HG02885 (cell line): Measurements from ENCODE around the gene VAT1.

Source experiments
- ATAC-seq: cut with Tn5 transposase; IDR thresholded peaks from one replicate; pipeline ENCODE4 v1.9.1; 2021; ENCODE audit warnings: mild to moderate bottlenecking; ENCODE audit not compliant: unreplicated experiment, poor library complexity

VAT1 gene

DNA sequence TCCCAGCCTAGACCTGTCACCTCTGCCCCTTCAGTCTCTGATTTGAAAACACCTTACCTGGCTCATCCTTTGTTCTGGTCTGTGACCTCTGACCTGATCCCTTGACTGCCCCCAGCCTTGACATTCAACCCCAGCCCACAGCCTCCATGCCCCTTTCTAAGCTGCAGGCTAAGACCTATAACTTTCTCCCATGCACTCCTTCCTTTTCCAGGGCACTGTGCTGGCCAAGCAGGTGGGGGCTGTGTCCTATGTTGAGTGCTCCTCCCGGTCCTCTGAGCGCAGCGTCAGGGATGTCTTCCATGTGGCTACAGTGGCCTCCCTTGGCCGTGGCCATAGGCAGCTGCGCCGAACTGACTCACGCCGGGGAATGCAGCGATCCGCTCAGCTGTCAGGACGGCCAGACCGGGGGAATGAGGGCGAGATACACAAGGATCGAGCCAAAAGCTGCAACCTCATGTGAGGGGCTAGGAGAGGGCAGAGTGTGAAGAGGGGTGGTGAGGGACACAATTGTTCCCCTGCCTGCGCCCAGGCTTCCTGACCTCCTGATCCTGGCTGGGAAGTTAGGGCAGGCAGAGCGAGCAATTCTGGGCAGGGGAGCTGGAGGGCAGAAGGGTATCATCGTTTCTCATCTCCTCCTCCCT lies 6.2 kb upstream of the VAT1 start:
- ATAC-seq = no peak

DNA sequence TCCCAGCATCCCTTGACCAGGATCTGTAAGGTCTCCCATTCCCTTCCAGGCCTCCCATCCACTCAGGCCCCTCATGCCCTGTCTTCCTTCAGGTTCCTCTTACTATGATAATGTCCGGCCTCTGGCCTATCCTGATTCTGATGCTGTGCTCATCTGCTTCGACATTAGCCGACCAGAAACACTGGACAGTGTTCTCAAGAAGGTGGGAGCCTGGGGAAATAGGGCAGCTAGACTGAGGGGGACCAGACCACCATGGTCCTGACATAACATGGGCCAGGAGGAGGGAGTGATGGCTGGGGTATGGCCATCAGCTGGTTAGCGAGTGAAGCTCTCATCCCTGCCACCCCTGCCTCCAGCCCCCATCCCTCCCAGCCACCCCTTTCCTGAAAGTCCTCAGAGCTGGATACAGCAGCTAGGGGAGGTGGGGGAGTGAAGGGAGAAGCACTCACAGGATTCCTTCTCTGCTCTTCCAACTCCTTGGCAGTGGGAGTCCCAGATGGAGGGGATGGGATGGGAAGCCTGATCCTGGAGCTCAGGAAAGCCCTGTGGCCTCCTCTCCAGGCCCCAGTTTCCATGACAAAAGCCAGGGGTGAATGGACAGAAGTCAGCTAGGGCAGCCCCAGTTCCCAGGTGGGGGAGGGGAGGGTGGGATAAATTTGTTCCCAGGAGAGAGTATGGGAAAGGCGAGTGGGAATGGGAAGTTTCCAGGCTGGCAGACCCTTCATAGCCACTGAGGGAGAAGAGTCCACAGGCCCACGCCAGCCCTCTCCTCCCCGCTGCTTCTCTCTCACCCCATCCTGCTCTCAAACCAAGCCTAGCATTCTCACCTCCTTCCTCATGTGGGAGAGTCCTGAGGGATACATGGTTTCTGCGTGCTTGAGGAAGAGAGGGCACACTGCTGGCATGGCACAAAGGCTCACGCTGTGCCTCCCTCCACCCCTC lies 5.2 kb upstream of the VAT1 start:
- ATAC-seq = no peak

DNA sequence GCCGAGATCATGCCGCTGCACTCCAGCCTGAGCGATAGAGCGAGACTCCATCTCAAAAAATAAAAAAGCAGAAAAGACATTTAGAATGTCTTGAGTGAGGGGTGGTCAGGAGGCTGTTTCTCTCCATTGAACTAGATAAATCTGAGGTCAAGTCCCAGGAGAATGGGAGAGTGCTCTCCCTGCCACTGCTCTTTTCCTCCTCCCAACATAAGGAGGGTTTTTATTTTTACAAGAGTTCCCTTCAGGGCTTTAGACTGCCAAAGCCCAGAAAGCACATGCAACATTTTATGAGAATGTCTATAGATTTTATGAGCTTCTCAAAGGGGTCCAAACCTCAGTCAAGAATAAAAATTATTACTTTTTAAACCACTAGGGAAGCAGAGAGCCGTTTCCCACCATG lies 4.4 kb upstream of the VAT1 start:
- no peak for ATAC-seq

DNA sequence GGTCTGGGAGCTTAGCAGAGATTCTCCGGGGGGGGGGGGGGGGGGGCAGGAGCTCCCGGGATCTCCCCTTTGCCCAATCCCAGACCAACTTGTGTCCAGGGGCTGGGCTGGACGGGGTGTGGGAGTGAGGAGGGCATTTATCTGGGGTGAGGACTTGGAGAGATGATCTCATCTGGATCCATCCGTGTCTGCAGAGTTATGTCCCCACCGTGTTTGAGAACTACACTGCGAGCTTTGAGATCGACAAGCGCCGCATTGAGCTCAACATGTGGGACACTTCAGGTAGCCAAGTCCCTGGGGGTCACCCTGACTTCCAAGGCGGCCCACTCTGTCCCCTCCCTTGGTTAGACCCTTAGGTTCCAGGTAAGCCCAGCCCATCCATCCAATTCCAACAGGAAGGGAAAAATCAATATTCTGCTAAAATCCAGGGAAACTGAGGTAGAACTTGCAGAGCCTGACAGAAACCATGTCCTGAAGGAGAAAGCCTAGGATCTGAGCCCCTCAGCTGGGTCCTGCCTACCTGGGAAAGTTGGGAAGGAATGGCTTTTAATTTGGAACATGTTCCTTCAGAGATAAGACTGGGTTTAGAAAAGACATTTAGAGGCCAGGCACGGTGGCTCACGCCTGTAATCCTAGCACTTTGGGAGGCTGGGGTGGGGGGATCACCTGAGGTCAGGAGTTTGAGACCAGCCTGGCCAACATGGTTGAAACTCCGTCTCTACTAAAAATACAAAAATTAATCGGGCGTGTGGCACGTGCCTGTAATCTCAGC lies 3.8 kb upstream of the VAT1 start:
- ATAC-seq = no peak

DNA sequence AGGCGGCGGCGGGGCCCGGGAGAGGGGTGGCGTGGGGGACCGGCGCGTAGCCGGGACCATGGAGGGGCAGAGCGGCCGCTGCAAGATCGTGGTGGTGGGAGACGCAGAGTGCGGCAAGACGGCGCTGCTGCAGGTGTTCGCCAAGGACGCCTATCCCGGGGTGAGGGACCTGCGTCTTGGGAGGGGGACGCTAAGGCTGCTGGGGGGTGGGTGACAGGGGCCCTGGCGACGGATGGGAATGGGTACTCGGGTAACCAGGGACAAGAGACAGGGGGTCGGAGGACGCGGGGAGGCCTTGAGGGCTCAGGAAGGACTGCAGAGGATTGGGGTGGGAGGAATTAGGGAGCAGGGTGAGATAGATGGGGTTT lies 3.1 kb upstream of the VAT1 start:
- ATAC-seq = no peak

DNA sequence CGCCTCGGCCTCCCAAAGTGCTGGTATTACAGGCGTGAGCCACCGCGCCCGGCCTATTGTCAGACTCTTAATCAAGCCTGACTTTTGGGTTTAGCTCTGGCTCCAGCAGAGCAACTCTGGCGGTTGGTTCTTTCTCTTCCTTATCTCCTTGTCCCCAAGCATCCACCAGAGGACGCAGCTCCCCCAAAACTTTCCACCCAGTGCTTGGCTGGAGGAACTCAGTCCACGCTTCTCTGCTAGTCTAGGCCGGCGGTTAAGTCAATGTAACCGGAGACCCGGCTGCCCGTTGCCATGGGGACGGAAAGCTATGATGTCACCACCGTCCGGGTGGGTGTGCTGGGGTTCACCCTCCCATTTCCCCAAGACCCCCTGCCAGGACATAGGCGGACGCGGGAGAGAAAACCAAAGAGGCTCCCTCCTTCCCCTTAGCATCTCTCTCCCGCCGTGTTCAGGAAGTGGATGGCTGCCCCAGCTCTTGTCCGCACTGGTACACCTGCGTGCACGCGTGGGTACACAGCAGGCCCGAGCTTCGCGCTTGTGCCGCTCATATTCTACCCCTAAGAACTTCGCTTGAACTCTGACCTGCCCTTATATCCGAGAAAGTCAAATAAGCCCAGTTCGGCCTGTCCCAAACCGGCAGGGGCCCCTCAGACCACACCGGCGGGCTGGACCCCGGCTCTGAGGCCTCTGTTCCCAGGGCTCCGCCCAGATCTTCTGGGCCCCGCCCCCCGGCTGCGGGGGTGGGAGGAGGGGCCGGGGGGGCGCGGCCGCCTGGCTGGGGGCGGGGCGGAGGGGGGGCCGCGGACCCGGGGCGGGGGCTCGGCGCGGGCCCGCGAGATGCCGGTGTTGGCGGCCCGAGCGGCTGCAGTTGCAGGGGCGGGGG lies 2.5 kb upstream of the VAT1 start, which contains the start of gene RND2:
Gene RND2, plus strand, starts transcription at position 825 of the 883 bp plus-strand sequence. CDS start 117 bp downstream, outside the sequence.
- ATAC-seq = peak; percentile 38

DNA sequence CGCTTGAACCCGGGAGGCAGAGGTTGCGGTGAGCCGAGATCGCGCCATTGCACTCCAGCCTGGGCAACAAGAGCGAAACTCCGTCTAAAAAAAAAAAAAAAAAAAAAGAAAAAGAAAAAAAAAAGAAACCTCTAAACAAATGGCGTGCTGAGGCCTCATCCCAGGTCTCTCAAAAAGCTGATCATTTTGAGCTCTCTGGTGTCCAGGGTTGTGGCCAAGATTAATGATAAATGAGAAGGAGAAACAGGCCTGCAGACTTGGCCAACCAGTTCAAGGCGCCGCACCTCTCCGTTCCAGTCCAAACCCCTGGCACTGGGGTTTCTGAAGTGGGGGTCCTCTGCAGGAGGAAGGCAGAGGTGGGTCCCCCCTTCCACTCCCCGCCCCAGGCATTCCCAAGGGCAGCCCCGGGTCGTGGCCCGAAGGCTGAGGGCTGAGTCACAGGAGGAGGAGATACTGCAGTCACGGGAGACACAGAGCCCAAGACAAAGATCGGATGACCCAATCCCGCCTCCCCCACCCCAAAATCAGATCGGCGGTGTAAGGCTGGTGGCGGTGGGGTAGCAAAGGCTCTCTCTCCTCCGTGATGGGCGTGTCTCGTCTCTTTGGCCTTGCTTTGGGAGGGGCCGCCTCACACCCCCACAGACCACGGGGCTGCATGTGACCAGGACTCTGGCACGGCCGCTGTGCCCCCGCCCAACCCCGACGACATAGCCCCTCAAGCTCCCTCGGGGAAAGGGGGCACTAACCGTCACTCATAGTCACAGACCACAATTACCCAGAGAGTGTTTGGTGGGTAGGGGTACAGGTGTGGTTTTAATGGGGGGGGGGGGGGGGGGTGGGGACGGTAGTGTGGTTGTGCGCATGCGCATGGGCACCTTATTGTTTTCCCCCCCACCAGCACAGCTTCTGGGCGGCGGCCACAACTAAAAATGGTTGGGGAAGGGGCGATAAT lies 1.1 kb downstream of the VAT1 start:
- ATAC-seq = no peak

DNA sequence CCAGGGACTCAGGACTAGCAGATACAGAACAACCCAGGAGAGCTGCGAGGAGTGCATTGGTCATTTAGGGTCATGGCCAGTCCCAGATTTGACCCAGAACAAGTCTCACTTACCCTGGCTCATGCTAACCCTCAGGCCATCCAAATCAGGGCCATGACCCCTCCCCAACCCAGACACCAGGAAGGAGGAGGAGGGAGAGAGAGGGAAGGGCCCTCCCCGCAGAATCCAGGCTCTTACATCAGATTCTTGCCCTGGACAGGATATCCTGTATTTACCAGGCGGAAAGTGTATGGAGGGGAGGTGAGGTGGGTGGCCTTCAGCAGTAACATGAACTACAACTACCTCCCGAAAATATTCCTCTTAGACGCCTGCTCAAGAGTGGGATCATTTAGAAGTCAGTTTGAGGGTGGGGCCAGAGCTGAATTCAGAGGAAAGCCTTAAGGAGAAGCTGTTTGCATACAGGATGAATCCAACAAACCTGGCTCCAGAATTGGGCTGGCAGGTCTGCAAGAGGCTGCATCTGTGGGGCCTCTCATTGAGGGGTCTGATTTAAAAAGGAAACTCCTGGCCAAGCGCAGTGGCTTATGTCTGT lies 2.1 kb downstream of the VAT1 start:
- ATAC-seq = no peak

DNA sequence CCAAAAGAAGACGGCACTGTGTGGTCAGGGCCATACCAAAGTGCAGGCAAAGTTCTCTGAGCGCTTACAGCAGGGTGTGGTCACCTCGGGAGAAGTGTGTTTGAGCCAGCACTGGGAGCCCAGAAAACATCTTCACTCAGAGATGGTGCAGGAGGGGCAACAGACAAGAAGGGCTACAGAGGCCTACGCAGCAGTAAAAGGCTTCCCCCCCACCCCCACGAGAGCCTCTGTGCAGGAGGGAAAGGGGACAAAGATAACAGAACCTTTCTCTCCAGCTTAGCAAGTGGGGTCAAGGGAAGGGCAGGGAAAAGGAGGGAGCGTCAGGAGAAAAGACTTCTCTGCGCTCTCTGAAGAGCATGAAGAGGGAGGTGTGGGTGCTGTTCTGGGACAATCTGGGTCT lies 2.8 kb downstream of the VAT1 start:
- no peak for ATAC-seq

DNA sequence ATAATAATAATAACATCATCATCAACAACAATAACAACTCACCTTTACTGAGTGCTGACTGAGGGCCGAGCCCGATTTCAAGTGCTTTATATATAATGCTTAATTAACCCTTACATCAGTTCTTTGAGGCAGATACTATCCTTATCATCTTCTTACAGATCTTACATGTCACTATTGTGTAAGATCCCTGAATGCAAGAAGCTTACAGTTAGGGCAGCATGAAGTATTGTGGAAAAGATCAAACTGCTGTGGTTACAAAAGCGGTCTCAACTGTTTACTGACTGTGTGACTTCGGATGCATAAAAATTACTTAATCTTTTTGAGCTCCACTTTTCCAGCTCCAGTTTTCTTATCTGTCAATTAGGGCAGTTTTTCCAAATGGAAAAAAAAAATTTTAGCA lies 3.3 kb downstream of the VAT1 start:
- no peak for ATAC-seq

DNA sequence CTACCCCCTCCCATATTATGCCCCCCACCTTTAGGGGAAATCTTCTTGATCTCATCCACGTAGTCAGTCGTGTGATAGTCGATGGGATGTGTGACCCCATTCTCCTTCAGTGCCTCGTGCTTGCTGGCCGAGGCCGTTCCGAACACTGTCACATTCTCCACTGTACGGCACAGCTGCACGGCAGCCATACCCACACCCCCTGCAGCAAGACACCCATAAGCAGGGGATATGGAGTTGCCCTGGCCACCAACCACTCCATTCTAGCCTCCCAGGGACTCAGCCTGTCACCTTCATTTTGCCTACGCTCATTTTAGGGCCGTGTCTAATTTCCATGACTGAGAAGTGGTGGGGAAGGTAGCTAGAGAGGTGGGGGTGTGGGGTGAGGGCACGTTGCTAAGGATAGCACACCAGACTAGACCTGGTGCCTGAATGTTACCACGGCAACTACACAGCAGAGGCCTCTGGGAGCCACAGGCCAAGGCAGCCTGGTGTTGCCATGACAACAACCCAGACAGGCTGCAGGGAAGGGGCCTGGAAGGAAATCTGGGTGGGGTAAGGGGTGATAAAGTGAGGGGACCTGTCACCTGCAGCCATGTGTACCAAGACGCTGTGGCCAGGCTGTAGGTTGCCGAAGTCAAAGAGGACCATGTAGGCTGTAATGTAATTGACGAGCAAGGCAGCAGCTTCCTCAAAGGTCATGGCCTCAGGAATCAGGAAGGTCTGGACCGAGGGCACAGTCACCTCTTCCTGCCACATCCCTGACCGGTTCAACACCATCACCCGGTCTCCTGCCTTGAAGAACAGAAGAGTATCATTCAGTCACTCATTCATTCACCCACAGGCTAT lies 4.0 kb downstream of the VAT1 start:
- no peak for ATAC-seq

DNA sequence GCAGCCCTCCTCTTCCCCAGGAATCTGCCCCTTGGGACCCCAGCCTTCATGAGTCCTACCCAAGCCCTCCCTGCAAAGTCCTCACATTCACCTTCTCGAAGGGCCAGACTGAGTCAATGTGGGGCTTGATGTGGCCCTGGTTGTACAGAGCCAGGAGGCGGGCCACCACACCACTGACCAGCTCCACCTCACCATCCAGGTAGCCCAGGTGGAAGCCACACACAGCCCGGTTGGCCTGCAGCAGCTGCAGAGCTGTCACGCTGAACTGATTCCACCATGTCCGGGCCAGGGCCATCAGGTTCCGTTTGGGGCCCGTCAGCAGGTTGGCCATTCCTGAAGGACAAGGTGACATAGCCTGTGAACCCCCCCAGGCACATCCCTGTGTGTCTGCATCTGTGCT lies 6.0 kb downstream of the VAT1 start:
- ATAC-seq = no peak

DNA sequence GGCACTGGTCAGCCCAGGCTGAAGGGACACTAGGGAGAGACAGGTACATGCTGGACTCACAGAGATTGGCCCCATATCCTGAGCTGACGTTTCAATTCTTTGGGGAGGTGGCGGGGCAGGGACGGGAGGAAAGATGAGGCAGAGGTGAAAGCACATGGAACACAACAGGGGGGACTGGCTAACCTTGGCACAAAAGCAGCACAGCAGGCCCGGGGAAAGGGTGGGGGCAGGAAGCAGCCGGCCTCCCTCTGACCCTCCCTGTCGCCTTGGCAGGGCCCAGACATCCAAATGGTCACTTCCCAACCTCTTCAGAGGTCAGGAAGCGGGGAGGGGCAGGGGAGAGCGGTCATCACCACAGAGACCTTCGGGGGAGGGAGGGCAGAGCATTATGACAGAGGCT lies 6.6 kb downstream of the VAT1 start:
- no peak for ATAC-seq

DNA sequence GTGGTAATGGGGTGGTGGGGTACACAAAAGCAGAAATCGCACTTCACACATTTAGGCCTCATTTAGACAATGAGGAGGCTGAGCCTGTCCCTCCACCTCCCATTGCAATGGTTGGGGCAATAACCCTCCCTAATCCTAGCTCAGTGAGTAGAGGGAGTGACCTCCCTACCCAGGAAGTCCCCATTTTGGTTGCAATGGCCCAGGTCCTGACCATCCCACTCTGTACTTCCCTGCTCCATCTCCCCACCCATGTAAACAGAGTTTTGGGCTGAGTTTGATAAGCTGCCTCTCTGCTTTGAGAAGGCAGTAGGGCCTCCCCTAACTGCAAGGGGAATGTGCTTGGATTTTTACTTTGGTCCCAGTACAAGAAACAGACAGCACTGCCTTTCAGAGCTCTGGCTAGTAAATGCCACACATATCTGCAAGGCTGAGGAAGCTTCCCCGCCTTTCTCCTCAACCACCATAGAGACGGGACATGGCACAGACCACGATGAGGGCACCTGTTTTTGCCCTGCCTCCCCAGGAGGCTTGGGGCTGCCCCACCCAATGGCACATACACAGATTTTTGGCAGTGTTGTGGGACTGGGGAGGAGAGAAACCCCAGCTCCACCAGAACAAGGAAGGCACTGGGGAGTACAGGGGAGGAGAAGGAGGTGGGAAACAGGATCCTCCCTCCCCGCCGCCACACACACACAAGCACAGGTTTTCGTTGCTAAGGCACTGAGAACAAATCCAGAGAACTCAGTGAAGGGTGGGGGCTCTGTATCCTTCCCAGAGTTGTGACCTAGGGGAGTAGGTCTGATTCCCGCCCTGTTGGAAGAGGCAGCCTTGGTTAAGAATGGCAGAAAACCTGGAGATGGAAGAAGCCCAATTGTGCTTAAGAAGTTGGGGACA lies 7.3 kb downstream of the VAT1 start:
- ATAC-seq = no peak

DNA sequence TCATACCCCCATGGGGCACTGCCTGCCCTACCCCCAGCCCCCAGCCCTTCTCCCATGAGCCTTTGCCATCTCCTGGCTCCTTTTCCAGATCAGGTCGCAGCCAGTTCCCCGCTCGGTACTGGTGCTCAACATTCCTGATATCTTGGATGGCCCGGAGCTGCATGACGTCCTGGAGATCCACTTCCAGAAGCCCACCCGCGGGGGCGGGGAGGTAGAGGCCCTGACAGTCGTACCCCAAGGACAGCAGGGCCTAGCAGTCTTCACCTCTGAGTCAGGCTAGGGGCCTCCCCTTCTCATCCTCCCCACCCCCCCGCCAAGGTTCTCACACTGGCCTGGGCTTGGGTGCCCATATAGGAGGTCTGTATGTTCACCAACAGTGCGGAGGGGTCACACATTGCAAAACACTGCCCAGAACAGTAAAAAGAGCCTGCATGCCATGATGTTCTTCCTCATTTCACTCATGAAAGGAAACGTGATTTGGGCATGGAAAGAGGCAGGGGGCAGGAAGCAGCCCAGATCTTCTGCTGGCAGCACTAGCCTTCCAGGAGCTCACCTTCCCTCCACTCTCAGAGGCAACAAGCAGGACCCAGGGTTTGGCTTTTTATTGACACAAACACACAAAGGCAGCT lies 8.1 kb downstream of the VAT1 start:
- ATAC-seq = no peak

DNA sequence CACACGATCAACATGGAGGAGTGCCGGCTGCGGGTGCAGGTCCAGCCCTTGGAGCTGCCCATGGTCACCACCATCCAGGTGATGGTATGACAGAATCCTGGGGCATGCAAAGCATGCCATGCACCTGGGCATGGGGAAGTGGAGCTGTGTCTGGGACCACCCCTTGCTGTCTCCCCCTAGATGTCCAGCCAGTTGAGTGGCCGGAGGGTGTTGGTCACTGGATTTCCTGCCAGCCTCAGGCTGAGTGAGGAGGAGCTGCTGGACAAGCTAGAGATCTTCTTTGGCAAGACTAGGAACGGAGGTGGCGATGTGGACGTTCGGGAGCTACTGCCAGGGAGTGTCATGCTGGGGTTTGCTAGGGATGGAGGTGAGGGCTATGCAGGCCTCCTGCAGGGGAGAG lies 8.9 kb downstream of the VAT1 start:
- ATAC-seq = no peak
